HepG2 (cell line): Measurements from ENCODE around the gene TMBIM6. TPM values are rescaled to one million over a fixed set of nuclear protein-coding genes. Genes with fewer than 3 reads are reported as not detected.

ENCODE experiments used
- ADNP ChIP-seq: sonication (generic); formaldehyde crosslinking; IDR thresholded peaks from 2 replicates; pipeline ENCODE4 v1.4.0; 2020; ENCODE audit warnings: missing genetic modification reagents
- ERF ChIP-seq: IDR thresholded peaks from 2 replicates; pipeline ENCODE4 v1.6.1; 2018; ENCODE audit warnings: missing biosample characterization, missing genetic modification reagents
- HOXD1 ChIP-seq: sonication (generic); formaldehyde crosslinking; IDR thresholded peaks from 2 replicates; pipeline ENCODE4 v1.5.0; 2020; ENCODE audit warnings: missing genetic modification reagents
- MAFF ChIP-seq: IDR thresholded peaks from 2 replicates; pipeline ENCODE4 v1.6.1; 2011; ENCODE audit warnings: low read depth, low read length, improper control_type of control experiment
- NCOA5 ChIP-seq: sonication (generic); formaldehyde crosslinking; IDR thresholded peaks from 2 replicates; pipeline ENCODE4 v1.4.0; 2020; ENCODE audit warnings: missing genetic modification reagents
- NFKB2 ChIP-seq: sonication (generic); formaldehyde crosslinking; IDR thresholded peaks from 2 replicates; pipeline ENCODE4 v1.4.0; 2020; ENCODE audit warnings: missing genetic modification reagents, borderline replicate concordance
- NR3C1 ChIP-seq: sonication (generic); formaldehyde crosslinking; IDR thresholded peaks from 2 replicates; pipeline ENCODE4 v1.4.0; 2020; ENCODE audit warnings: missing genetic modification reagents
- RAD51 ChIP-seq: fragments of 450-650 bp; IDR thresholded peaks from 2 replicates; pipeline ENCODE4 v1.6.1; 2016; ENCODE audit warnings: borderline replicate concordance
- RBAK ChIP-seq: sonication (generic); formaldehyde crosslinking; IDR thresholded peaks from 2 replicates; pipeline ENCODE4 v1.5.1; 2020; ENCODE audit warnings: mild to moderate bottlenecking, missing genetic modification reagents
- RBFOX2 ChIP-seq: fragments of 200-400 bp; formaldehyde crosslinking; IDR thresholded peaks from 2 replicates; pipeline ENCODE4 v1.6.1; 2017; ENCODE audit warnings: low read depth, mild to moderate bottlenecking, low read length
- SCMH1 ChIP-seq: sonication (generic); formaldehyde crosslinking; IDR thresholded peaks from 2 replicates; pipeline ENCODE4 v1.9.0; 2021; ENCODE audit warnings: missing genetic modification reagents, mild to moderate bottlenecking, borderline replicate concordance
- ZHX1 ChIP-seq: sonication (generic); formaldehyde crosslinking; IDR thresholded peaks from 2 replicates; pipeline ENCODE4 v1.8.1; 2022; ENCODE audit warnings: low read depth, mild to moderate bottlenecking, missing genetic modification reagents
- ZNF709 ChIP-seq: sonication (generic); formaldehyde crosslinking; IDR thresholded peaks from 2 replicates; pipeline ENCODE4 v1.5.0; 2020; ENCODE audit warnings: mild to moderate bottlenecking, missing genetic modification reagents
- polyA plus RNA-seq, 8 experiments: library from polyadenylated mRNA; depleted of rRNA in 3 of 8; stranded (reverse) in 7 of 8; unstranded in 1 of 8; fragments of >200 nt; fragmentation: Illumina TruSeq in 4 of 8; extraction: Trizol in 4 of 8; gene quantifications; 2 replicates each; pipeline versions ENCODE4 v1.2.1 to v1.2.3, GENCODE V29; 2011 to 2016; ENCODE audit warnings: low read depth in 4 of 8, missing spikeins in 1 of 8, mixed read lengths in 1 of 8; ENCODE audit not compliant: insufficient read depth in 1 of 8
- total RNA-seq, 5 experiments: library from RNA; depleted of rRNA; stranded (reverse); fragments of >200 nt; fragmentation: Illumina TruSeq; extraction: Trizol; gene quantifications; 2 replicates each; pipeline ENCODE4 v1.2.3, GENCODE V29; 2016; ENCODE audit warnings: low read depth in 1 of 5
- TF ChIP-seq, protein P1 (sequence below): sonication (generic); formaldehyde crosslinking; IDR thresholded peaks from 2 replicates; pipeline ENCODE4 v1.5.0; 2020; ENCODE audit warnings: missing genetic modification reagents
- TF ChIP-seq, protein P2 (sequence below): sonication (generic); formaldehyde crosslinking; IDR thresholded peaks from 2 replicates; pipeline ENCODE4 v1.4.0; 2020; ENCODE audit warnings: missing genetic modification reagents
- TF ChIP-seq, protein P3 (sequence below): sonication (generic); IDR thresholded peaks from 2 replicates; pipeline ENCODE4 v1.6.1; 2016; ENCODE audit warnings: low read depth, borderline replicate concordance
- TF ChIP-seq, protein P4 (sequence below): sonication (generic); formaldehyde crosslinking; IDR thresholded peaks from 2 replicates; pipeline ENCODE4 v1.5.0; 2020; ENCODE audit warnings: mild to moderate bottlenecking, missing genetic modification reagents, borderline replicate concordance
- TF ChIP-seq, protein P5 (sequence below): conservative IDR thresholded peaks from 2 replicates; pipeline ENCODE4 v1.6.1; 2018; ENCODE audit warnings: missing genetic modification reagents

TMBIM6 gene
- total and polyA plus RNA-seq, 2 of the 13 experiments (the other 11 are each of a cell fraction or from before 2014, with no cell fraction given): 412 to 468 TPM

DNA sequence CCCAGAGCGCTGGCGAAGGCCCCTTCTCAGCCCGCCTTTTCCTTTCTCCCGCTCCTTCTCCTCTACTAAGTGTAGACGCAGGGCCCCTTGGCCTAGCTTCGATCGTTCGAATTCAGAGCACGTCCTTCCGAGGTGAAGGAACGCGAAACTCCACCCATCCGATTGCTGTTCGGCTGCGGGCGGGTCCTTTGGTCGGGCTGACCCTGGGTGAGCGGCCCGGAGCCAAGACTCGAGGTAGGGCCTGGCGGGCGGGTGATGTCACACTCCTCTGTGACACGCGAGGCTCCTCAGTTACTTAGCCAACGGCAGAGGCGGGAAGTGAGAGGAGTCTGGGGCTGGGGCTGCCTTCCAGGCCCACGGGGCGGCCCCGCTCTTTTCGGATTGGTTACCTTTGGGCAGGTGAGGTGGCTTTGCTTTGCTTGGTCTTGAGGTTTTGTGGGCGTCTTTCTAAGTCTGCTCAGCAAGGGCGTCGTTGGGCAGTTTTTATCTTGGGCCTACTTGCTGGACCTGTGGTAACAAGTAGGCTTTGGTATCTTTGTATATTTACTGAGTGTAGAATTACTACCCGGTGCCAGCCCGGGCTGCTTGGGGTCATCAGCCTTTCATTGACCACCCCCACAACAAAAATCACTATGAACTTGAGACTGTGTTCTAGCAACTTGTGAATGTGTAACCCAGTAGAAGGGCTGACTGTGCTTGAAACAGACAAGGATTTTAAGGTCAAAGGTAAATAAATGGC, 694 bp downstream of the TMBIM6 start (continued):
- TF ChIP-seq, protein P1, sequence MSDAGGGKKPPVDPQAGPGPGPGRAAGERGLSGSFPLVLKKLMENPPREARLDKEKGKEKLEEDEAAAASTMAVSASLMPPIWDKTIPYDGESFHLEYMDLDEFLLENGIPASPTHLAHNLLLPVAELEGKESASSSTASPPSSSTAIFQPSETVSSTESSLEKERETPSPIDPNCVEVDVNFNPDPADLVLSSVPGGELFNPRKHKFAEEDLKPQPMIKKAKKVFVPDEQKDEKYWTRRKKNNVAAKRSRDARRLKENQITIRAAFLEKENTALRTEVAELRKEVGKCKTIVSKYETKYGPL (CRISPR knock-in tag): no peak
- no peak for TF ChIP-seq RAD51
- TF ChIP-seq NCOA5 (CRISPR knock-in tag): no peak
- TF ChIP-seq SCMH1: no peak
- TF ChIP-seq MAFF: peak; percentile 58; the same call in 1 of the 2 replicates
- TF ChIP-seq RBAK (CRISPR knock-in tag): 0 out of 2 replicates have a peak, but pooled peaks have one; percentile 29
- no peak for TF ChIP-seq ZHX1 (CRISPR knock-in tag)
- TF ChIP-seq RBFOX2: peak; percentile 77
- TF ChIP-seq, protein P2, sequence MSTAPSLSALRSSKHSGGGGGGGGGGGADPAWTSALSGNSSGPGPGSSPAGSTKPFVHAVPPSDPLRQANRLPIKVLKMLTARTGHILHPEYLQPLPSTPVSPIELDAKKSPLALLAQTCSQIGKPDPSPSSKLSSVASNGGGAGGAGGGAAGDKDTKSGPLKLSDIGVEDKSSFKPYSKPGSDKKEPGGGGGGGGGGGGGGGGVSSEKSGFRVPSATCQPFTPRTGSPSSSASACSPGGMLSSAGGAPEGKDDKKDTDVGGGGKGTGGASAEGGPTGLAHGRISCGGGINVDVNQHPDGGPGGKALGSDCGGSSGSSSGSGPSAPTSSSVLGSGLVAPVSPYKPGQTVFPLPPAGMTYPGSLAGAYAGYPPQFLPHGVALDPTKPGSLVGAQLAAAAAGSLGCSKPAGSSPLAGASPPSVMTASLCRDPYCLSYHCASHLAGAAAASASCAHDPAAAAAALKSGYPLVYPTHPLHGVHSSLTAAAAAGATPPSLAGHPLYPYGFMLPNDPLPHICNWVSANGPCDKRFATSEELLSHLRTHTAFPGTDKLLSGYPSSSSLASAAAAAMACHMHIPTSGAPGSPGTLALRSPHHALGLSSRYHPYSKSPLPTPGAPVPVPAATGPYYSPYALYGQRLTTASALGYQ: no peak
- TF ChIP-seq ZNF709 (CRISPR knock-in tag): no peak
- no peak for TF ChIP-seq ERF (CRISPR knock-in tag)
- TF ChIP-seq NFKB2 (CRISPR knock-in tag): peak; percentile 51; the same call in 1 of the 2 replicates
- TF ChIP-seq, protein P3, sequence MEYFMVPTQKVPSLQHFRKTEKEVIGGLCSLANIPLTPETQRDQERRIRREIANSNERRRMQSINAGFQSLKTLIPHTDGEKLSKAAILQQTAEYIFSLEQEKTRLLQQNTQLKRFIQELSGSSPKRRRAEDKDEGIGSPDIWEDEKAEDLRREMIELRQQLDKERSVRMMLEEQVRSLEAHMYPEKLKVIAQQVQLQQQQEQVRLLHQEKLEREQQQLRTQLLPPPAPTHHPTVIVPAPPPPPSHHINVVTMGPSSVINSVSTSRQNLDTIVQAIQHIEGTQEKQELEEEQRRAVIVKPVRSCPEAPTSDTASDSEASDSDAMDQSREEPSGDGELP: no peak
- TF ChIP-seq NR3C1 (CRISPR knock-in tag): no peak
- TF ChIP-seq ADNP (CRISPR knock-in tag): no peak
- TF ChIP-seq, protein P4, sequence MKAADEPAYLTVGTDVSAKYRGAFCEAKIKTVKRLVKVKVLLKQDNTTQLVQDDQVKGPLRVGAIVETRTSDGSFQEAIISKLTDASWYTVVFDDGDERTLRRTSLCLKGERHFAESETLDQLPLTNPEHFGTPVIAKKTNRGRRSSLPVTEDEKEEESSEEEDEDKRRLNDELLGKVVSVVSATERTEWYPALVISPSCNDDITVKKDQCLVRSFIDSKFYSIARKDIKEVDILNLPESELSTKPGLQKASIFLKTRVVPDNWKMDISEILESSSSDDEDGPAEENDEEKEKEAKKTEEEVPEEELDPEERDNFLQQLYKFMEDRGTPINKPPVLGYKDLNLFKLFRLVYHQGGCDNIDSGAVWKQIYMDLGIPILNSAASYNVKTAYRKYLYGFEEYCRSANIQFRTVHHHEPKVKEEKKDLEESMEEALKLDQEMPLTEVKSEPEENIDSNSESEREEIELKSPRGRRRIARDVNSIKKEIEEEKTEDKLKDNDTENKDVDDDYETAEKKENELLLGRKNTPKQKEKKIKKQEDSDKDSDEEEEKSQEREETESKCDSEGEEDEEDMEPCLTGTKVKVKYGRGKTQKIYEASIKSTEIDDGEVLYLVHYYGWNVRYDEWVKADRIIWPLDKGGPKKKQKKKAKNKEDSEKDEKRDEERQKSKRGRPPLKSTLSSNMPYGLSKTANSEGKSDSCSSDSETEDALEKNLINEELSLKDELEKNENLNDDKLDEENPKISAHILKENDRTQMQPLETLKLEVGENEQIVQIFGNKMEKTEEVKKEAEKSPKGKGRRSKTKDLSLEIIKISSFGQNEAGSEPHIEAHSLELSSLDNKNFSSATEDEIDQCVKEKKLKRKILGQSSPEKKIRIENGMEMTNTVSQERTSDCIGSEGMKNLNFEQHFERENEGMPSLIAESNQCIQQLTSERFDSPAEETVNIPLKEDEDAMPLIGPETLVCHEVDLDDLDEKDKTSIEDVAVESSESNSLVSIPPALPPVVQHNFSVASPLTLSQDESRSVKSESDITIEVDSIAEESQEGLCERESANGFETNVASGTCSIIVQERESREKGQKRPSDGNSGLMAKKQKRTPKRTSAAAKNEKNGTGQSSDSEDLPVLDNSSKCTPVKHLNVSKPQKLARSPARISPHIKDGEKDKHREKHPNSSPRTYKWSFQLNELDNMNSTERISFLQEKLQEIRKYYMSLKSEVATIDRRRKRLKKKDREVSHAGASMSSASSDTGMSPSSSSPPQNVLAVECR (CRISPR knock-in tag): peak; percentile 13; the same call in 1 of the 2 replicates
- TF ChIP-seq, protein P5, sequence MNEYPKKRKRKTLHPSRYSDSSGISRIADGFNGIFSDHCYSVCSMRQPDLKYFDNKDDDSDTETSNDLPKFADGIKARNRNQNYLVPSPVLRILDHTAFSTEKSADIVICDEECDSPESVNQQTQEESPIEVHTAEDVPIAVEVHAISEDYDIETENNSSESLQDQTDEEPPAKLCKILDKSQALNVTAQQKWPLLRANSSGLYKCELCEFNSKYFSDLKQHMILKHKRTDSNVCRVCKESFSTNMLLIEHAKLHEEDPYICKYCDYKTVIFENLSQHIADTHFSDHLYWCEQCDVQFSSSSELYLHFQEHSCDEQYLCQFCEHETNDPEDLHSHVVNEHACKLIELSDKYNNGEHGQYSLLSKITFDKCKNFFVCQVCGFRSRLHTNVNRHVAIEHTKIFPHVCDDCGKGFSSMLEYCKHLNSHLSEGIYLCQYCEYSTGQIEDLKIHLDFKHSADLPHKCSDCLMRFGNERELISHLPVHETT (CRISPR knock-in tag): no peak
- no peak for TF ChIP-seq HOXD1 (CRISPR knock-in tag)
